ENCODE results near the gene AURKB. TPM values are rescaled to one million over a fixed set of nuclear protein-coding genes. Genes with fewer than 3 reads are reported as not detected.

AURKB gene
- total and polyA plus RNA-seq, 2 of the 13 experiments (the other 11 are each of a cell fraction or from before 2014, with no cell fraction given), result 29.5 to 75.3 TPM

GRCh38 chr17:8220783-8221662, 10.6 kb upstream of the AURKB start (continued):
- no peak for TF ChIP-seq HBP1 (CRISPR knock-in tag; IDR thresholded peaks at IDR 0.05; ENCODE audit: low read depth)
- peak; percentile 29; the same call in 1 of the 2 replicates for TF ChIP-seq NR2C2 (CRISPR knock-in tag; IDR thresholded peaks at IDR 0.05; ENCODE audit: borderline replicate concordance)
- peak; percentile 67; the same call in 1 of the 2 replicates for TF ChIP-seq MAZ (IDR thresholded peaks at IDR 0.05; ENCODE audit: borderline replicate concordance, low read depth, low read length)
- TF ChIP-seq MAZ (CRISPR knock-in tag; IDR thresholded peaks at IDR 0.05; ENCODE audit: low read depth), result peak; percentile 28; the same call in 1 of the 2 replicates
- TF ChIP-seq FOSL2 (CRISPR knock-in tag; IDR thresholded peaks at IDR 0.05), result peak; percentile 51
- peak; percentile 72 for TF ChIP-seq TSC22D2 (CRISPR knock-in tag; IDR thresholded peaks at IDR 0.05; ENCODE audit: borderline replicate concordance)
- 0 out of 2 replicates have a peak, but pooled peaks have one; percentile 21 for TF ChIP-seq ZNF644 (CRISPR knock-in tag; IDR thresholded peaks at IDR 0.05; ENCODE audit: low read depth)
- TF ChIP-seq NFIB (CRISPR knock-in tag; IDR thresholded peaks at IDR 0.05; ENCODE audit: borderline replicate concordance), result no peak
- TF ChIP-seq ZBTB7B (CRISPR knock-in tag; IDR thresholded peaks at IDR 0.05), result peak; percentile 75; the same call in 1 of the 2 replicates
- TF ChIP-seq ZMYM2 (CRISPR knock-in tag; IDR thresholded peaks at IDR 0.05), result peak; percentile 93
- peak; percentile 69; the same call in 1 of the 2 replicates for TF ChIP-seq CBX5 (CRISPR knock-in tag; IDR thresholded peaks at IDR 0.05; ENCODE audit: borderline replicate concordance)
- TF ChIP-seq NKX3-1 (CRISPR knock-in tag; IDR thresholded peaks at IDR 0.05), result no peak
- TF ChIP-seq SP4 (CRISPR knock-in tag; IDR thresholded peaks at IDR 0.05), result peak; percentile 64; the same call in 1 of the 2 replicates
- no peak for TF ChIP-seq RELA (CRISPR knock-in tag; IDR thresholded peaks at IDR 0.05)
- TF ChIP-seq MIXL1 (CRISPR knock-in tag; IDR thresholded peaks at IDR 0.05), result peak; percentile 83
- TF ChIP-seq BRF2 (CRISPR knock-in tag; IDR thresholded peaks at IDR 0.05), result no peak
- no peak for TF ChIP-seq ZNF652 (CRISPR knock-in tag; IDR thresholded peaks at IDR 0.05; ENCODE audit: borderline replicate concordance, low read depth)
- TF ChIP-seq KDM6A (CRISPR knock-in tag; IDR thresholded peaks at IDR 0.05; ENCODE audit: low read depth), result no peak
- TF ChIP-seq MXI1 (IDR thresholded peaks at IDR 0.05; ENCODE audit: borderline replicate concordance, low read depth, low read length), result peak; percentile 50; the same call in 1 of the 3 replicates
- no peak for TF ChIP-seq ZNF607 (CRISPR knock-in tag; IDR thresholded peaks at IDR 0.05; ENCODE audit: borderline replicate concordance)
- TF ChIP-seq TCF7 (IDR thresholded peaks at IDR 0.05; ENCODE audit: low read depth), result 0 out of 2 replicates have a peak, but pooled peaks have one; percentile 12
- no peak for TF ChIP-seq ZNF460 (CRISPR knock-in tag; IDR thresholded peaks at IDR 0.05; ENCODE audit: borderline replicate concordance)
- no peak for TF ChIP-seq HNRNPL (IDR thresholded peaks at IDR 0.05; ENCODE audit: low read depth, low read length)
- peak; percentile 83 for TF ChIP-seq FOXC1 (CRISPR knock-in tag; IDR thresholded peaks at IDR 0.05; ENCODE audit: borderline replicate concordance)
- TF ChIP-seq ZNF687 (CRISPR knock-in tag; IDR thresholded peaks at IDR 0.05), result peak; percentile 81

Measured in HepG2 (cell line).